Mesenchymal stem cell (in vitro differentiated cells and primary cell): Measurements from ENCODE around the gene RGS12. TPM values are rescaled to one million over a fixed set of nuclear protein-coding genes. Genes with fewer than 3 reads are reported as not detected.

Experiments used
- DNase-seq: peaks from one replicate; pipeline ENCODE4 v3.0.0-alpha.2; 2013
- H2AFZ ChIP-seq: one replicate; pipeline ENCODE4 v1.6.1; 2013; ENCODE audit warnings: low read depth, mild to moderate bottlenecking, control low read depth, inconsistent platforms, low read length, moderate library complexity
- H2AK5ac ChIP-seq: 2 replicates; pipeline ENCODE4 v1.6.1; 2013; ENCODE audit warnings: low read length, moderate library complexity, mild to moderate bottlenecking, inconsistent platforms; ENCODE audit not compliant: severe bottlenecking
- H2BK120ac ChIP-seq: one replicate; pipeline ENCODE4 v1.6.1; 2013; ENCODE audit warnings: low read depth, mild to moderate bottlenecking, inconsistent platforms, low read length, moderate library complexity
- H2BK12ac ChIP-seq, 2 experiments: one replicate each; pipeline ENCODE4 v1.6.1; 2013; ENCODE audit warnings: inconsistent platforms in 2 of 2, low read length in 2 of 2, mild to moderate bottlenecking in 2 of 2, moderate library complexity in 2 of 2, control low read depth in 1 of 2
- H2BK15ac ChIP-seq: one replicate; pipeline ENCODE4 v1.6.1; 2013; ENCODE audit warnings: mild to moderate bottlenecking, low read depth, inconsistent platforms; ENCODE audit not compliant: poor library complexity, severe bottlenecking
- H2BK5ac ChIP-seq: 2 replicates; pipeline ENCODE4 v1.6.1; 2013; ENCODE audit warnings: low read depth, mild to moderate bottlenecking, low read length, control low read depth, inconsistent platforms; ENCODE audit not compliant: poor library complexity, severe bottlenecking
- H3K14ac ChIP-seq, 2 experiments: one replicate each; pipeline ENCODE4 v1.6.1; 2013; ENCODE audit warnings: inconsistent platforms in 2 of 2, low read length in 2 of 2, control low read depth in 1 of 2, mild to moderate bottlenecking in 1 of 2, moderate library complexity in 1 of 2
- H3K18ac ChIP-seq, 2 experiments: one replicate each; pipeline ENCODE4 v1.6.1; 2013; ENCODE audit warnings: inconsistent platforms in 2 of 2, low read length in 2 of 2, control low read depth in 1 of 2, low read depth in 1 of 2, mild to moderate bottlenecking in 1 of 2
- H3K23ac ChIP-seq, 2 experiments: one replicate each; pipeline ENCODE4 v1.6.1; 2013; ENCODE audit warnings: inconsistent platforms in 2 of 2, low read length in 2 of 2, mild to moderate bottlenecking in 2 of 2, moderate library complexity in 2 of 2, control low read depth in 1 of 2
- H3K27ac ChIP-seq: 2 replicates; pipeline ENCODE4 v1.5.1; 2013; ENCODE audit warnings: mild to moderate bottlenecking, moderate library complexity, low read length, control low read depth, inconsistent platforms; ENCODE audit not compliant: poor library complexity, severe bottlenecking
- H3K27me3 ChIP-seq, 2 experiments: 2 replicates each; pipeline versions ENCODE4 v1.6.1 to v1.7.0; 2013; ENCODE audit warnings: low read length in 2 of 2, mild to moderate bottlenecking in 2 of 2, moderate library complexity in 2 of 2, control low read depth in 1 of 2, inconsistent platforms in 1 of 2; ENCODE audit not compliant: control insufficient read depth in 1 of 2, insufficient read depth in 1 of 2
- H3K36me3 ChIP-seq, 2 experiments: 2 replicates each; pipeline versions ENCODE4 v1.6.1 to v1.7.0; 2013; ENCODE audit warnings: low read length in 2 of 2, control low read depth in 1 of 2, inconsistent platforms in 1 of 2, low read depth in 1 of 2, mild to moderate bottlenecking in 1 of 2; ENCODE audit not compliant: insufficient read depth in 2 of 2, control insufficient read depth in 1 of 2
- H3K4ac ChIP-seq, 2 experiments: one replicate each; pipeline ENCODE4 v1.6.1; 2013; ENCODE audit warnings: inconsistent platforms in 2 of 2, low read length in 2 of 2, mild to moderate bottlenecking in 2 of 2, moderate library complexity in 2 of 2, control low read depth in 1 of 2, low read depth in 1 of 2
- H3K4me1 ChIP-seq: 2 replicates; pipeline ENCODE4 v1.6.1; 2013; ENCODE audit warnings: low read depth, low read length, control low read depth; ENCODE audit not compliant: control insufficient read depth, insufficient read depth
- H3K4me2 ChIP-seq: 2 replicates; pipeline ENCODE4 v1.6.1; 2013; ENCODE audit warnings: low read length, mild to moderate bottlenecking, inconsistent platforms; ENCODE audit not compliant: poor library complexity, severe bottlenecking
- H3K4me3 ChIP-seq, 2 experiments: 2 replicates each; pipeline versions ENCODE4 v1.5.1 to v1.7.0; 2013; ENCODE audit warnings: low read length in 2 of 2, mild to moderate bottlenecking in 2 of 2, control low read depth in 1 of 2, low read depth in 1 of 2; ENCODE audit not compliant: insufficient read depth in 1 of 2
- H3K79me1 ChIP-seq: replicated peaks from 2 replicates; pipeline ENCODE4 v1.6.1; 2013; ENCODE audit warnings: mild to moderate bottlenecking, control low read depth, low read length, inconsistent platforms; ENCODE audit not compliant: poor library complexity, severe bottlenecking
- H3K9ac ChIP-seq: 2 replicates; pipeline ENCODE4 v1.7.0; 2013; ENCODE audit warnings: mild to moderate bottlenecking, low read length, moderate library complexity
- H3K9me3 ChIP-seq: 2 replicates; pipeline ENCODE4 v1.7.0; 2013; ENCODE audit warnings: mild to moderate bottlenecking, low read length; ENCODE audit not compliant: control insufficient read depth
- H4K8ac ChIP-seq: one replicate; pipeline ENCODE4 v1.6.1; 2013; ENCODE audit warnings: inconsistent platforms, mild to moderate bottlenecking, low read length, moderate library complexity
- H4K91ac ChIP-seq: one replicate; pipeline ENCODE4 v1.6.1; 2013; ENCODE audit warnings: mild to moderate bottlenecking, low read length, inconsistent platforms
- WGBS: methylation state at CpG from one replicate; pipeline ENCODE4 v1.1.7; 2013; ENCODE audit warnings: mixed read lengths; 5-methylcytosine and 5-hydroxymethylcytosine counted together
- polyA plus RNA-seq, 2 experiments: library from polyadenylated mRNA; stranded (reverse); fragments of 200-250 nt; gene quantifications; one replicate each; pipeline ENCODE4 v1.2.3, GENCODE V29; 2013

RGS12 gene, protein sequence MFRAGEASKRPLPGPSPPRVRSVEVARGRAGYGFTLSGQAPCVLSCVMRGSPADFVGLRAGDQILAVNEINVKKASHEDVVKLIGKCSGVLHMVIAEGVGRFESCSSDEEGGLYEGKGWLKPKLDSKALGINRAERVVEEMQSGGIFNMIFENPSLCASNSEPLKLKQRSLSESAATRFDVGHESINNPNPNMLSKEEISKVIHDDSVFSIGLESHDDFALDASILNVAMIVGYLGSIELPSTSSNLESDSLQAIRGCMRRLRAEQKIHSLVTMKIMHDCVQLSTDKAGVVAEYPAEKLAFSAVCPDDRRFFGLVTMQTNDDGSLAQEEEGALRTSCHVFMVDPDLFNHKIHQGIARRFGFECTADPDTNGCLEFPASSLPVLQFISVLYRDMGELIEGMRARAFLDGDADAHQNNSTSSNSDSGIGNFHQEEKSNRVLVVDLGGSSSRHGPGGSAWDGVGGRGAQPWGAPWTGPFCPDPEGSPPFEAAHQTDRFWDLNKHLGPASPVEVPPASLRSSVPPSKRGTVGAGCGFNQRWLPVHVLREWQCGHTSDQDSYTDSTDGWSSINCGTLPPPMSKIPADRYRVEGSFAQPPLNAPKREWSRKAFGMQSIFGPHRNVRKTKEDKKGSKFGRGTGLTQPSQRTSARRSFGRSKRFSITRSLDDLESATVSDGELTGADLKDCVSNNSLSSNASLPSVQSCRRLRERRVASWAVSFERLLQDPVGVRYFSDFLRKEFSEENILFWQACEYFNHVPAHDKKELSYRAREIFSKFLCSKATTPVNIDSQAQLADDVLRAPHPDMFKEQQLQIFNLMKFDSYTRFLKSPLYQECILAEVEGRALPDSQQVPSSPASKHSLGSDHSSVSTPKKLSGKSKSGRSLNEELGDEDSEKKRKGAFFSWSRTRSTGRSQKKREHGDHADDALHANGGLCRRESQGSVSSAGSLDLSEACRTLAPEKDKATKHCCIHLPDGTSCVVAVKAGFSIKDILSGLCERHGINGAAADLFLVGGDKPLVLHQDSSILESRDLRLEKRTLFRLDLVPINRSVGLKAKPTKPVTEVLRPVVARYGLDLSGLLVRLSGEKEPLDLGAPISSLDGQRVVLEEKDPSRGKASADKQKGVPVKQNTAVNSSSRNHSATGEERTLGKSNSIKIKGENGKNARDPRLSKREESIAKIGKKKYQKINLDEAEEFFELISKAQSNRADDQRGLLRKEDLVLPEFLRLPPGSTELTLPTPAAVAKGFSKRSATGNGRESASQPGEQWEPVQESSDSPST (N-terminal part only)
- 11.5 TPM for polyA plus RNA-seq (2013, experiment 1 of 2)
- polyA plus RNA-seq (2013, experiment 2 of 2) = 11.0 TPM

DNA sequence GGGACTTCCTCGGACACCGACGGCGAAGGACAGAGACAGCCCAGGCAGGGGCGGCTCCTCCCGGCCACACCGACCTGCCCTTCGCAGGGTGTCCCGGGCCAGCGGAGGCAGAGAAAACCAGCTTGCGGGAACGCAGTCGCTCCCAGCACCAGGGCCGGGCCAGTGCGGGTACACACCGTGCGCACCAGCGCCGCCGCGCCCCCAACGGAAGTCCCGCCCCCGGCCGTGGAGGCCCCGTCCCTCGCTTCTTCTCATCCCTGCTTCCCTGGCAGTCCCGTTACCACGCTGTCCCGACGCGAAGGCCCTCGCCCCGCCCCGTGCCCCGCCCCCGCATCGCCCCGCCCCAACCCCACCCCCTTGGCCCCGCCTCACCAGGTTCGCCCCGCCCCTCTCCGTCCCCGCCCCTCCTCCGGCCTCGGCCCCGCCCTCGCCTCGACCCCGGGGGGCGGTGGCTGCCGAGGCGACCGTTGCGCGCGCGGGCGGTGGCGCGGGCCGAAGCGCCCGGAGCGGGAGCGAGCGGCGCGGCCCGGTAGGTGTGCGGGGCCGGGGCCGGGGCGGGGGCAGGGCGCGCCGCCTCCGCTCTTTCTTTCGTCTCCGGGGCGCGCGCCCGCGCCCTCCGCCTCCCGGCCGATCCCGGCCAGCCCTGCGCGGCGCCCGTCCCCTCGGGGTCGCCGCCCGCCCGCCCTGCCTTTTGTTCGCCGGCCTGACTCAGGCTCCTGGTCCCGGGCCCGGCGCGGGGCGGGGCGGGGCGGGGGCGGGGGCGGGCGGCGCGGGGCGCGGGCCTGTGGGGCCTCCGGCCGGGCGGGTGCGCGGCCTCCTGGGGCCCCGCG is at the start of gene RGS12:
RGS12 (plus strand) TSS at position 451 of the 830 bp plus-strand sequence. CDS start 23,150 bp downstream, outside the sequence.
- H2AFZ ChIP-seq = peak within 1 kb of the TSS; percentile 65
- H3K4me2 ChIP-seq = peak within 1 kb of the TSS; percentile 85
- H2BK15ac ChIP-seq = peak within 1 kb of the TSS; percentile 35
- peak; percentile 94 for DNase-seq
- H4K91ac ChIP-seq = peak within 1 kb of the TSS; percentile 9
- H4K8ac ChIP-seq = peak within 1 kb of the TSS; percentile 46
- peak within 1 kb of the TSS; percentile 59 for H2BK5ac ChIP-seq
- peak within 1 kb of the TSS; percentile 33 to 46 for H2BK12ac ChIP-seq
- peak within 1 kb of the TSS; percentile 59 to 75 for H3K4ac ChIP-seq
- H3K9me3 ChIP-seq = peaks cover 6% of the 10 kb centered on the region
- peak within 1 kb of the TSS; percentile 80 to 89 for H3K4me3 ChIP-seq
- peak within 1 kb of the TSS; percentile 71 for H2BK120ac ChIP-seq
- peak within 1 kb of the TSS in 1 of 2 experiments; percentile 91 for H3K14ac ChIP-seq
- H3K36me3 ChIP-seq = peaks cover 0 to 10% of the 10 kb centered on the region in 2 experiments
- WGBS = 1% methylated on average over 47 of the region's 121 CpGs
- H3K18ac ChIP-seq = peak within 1 kb of the TSS; percentile 81 to 92
- H3K4me1 ChIP-seq = peaks cover 24% of the 10 kb centered on the region
- peak within 1 kb of the TSS; percentile 26 for H2AK5ac ChIP-seq
- peak within 1 kb of the TSS; percentile 91 for H3K9ac ChIP-seq
- H3K79me1 ChIP-seq = peaks cover 34% of the 10 kb centered on the region
- H3K27me3 ChIP-seq = peaks cover 0 to 15% of the 10 kb centered on the region in 2 experiments
- peak within 1 kb of the TSS; percentile 38 for H3K27ac ChIP-seq
- H3K23ac ChIP-seq = peak within 1 kb of the TSS in 1 of 2 experiments; percentile 20

- Histone ChIP-seq H3K27me3 (no peaks in the 10 kb centered on the region), H3K36me3 (peaks cover 57 to 73% of the 10 kb centered on the region in 2 experiments), H2AK5ac (no peak overlapping the region), H2BK15ac (no peak overlapping the region), H3K79me1 (no peaks in the 10 kb centered on the region), H3K27ac (no peak overlapping the region), H3K4me3 (peak overlapping the region in 1 of 2 experiments; percentile 2), H3K9me3 (no peaks in the 10 kb centered on the region), H2BK120ac (no peak overlapping the region), H3K23ac (no peak overlapping the region), H3K14ac (no peak overlapping the region), H4K91ac (no peak overlapping the region), H3K4me1 (peaks cover 17% of the 10 kb centered on the region), H3K4ac (no peak overlapping the region), H3K9ac (no peak overlapping the region), H3K18ac (no peak overlapping the region), H3K4me2 (no peak overlapping the region), H2BK12ac (peak overlapping the region; percentile 28 to 34), H4K8ac (no peak overlapping the region), H2BK5ac (no peak overlapping the region), H2AFZ (no peak overlapping the region)
- 92% methylated on average over 23 of the region's 23 CpGs for WGBS
- no peak for DNase-seq
These were observed 49.6 kb upstream of the RGS12 start for GRCh38 chr4:3243136-3243780.

GRCh38 chr4:3244002-3244401 is 48.8 kb upstream of the RGS12 start:
- Histone ChIP-seq H2AK5ac (no peak overlapping the region), H3K4me1 (peaks cover 17% of the 10 kb centered on the region), H3K4ac (no peak overlapping the region), H2BK15ac (no peak overlapping the region), H3K23ac (no peak overlapping the region), H2BK12ac (no peak overlapping the region), H3K27me3 (no peaks in the 10 kb centered on the region), H3K14ac (no peak overlapping the region), H2BK5ac (no peak overlapping the region), H2AFZ (no peak overlapping the region), H3K4me3 (no peak overlapping the region), H2BK120ac (no peak overlapping the region), H3K36me3 (peaks cover 52 to 65% of the 10 kb centered on the region in 2 experiments), H3K79me1 (no peaks in the 10 kb centered on the region), H3K27ac (no peak overlapping the region), H4K8ac (no peak overlapping the region), H3K18ac (no peak overlapping the region), H3K9me3 (no peaks in the 10 kb centered on the region), H3K4me2 (no peak overlapping the region), H4K91ac (no peak overlapping the region), H3K9ac (no peak overlapping the region)
- DNase-seq = no peak
- WGBS = 80% methylated on average over 1 of the region's 1 CpG
